Adrenal gland (tissue), 5 donors: ENCODE data around the gene FAM118B.

Experiments
- POLR2A ChIP-seq, 2 donors: fragments of 450-650 bp; IDR thresholded peaks; one replicate each; pipeline ENCODE4 v1.6.1; 2017; ENCODE audit warnings: antibody characterized with exemption in 2 of 2, mild to moderate bottlenecking in 2 of 2, moderate library complexity in 1 of 2
- TF ChIP-seq, protein P1 (sequence below), 6 experiments: fragments of 450-650 bp in 4 of 6; fragments of 200-600 bp in 2 of 6; sonication (generic) in 1 of 6; IDR thresholded peaks; 1 replicate in 5 of 6; 2 replicates in 1 of 6; pipeline versions ENCODE4 v1.5.1 to v1.8.0; 2016 to 2021; ENCODE audit warnings: antibody characterized with exemption in 6 of 6, mild to moderate bottlenecking in 2 of 6, moderate library complexity in 1 of 6
- donor health status: DM: no; HTN: no; CAD: no.

DNA sequence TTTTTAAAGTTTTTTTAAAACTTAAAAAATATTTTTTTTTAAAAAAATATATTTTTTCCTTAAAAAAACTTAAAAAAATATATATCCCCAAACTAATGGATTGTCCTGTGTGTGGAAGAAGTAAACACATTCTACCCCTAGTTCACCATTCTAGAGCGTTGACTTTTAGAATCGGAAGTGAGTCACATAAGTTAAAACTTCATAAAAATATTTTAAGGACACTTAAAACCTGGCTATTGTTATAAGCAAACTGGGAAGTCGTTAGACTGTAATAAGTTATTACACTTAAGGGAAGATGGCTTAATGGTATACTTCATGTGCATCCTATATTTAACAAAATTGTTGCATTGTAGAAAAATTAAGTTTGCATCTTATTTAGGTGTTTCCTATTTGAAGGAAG, 21.1 kb downstream of the FAM118B start:
- TF ChIP-seq, protein P1, sequence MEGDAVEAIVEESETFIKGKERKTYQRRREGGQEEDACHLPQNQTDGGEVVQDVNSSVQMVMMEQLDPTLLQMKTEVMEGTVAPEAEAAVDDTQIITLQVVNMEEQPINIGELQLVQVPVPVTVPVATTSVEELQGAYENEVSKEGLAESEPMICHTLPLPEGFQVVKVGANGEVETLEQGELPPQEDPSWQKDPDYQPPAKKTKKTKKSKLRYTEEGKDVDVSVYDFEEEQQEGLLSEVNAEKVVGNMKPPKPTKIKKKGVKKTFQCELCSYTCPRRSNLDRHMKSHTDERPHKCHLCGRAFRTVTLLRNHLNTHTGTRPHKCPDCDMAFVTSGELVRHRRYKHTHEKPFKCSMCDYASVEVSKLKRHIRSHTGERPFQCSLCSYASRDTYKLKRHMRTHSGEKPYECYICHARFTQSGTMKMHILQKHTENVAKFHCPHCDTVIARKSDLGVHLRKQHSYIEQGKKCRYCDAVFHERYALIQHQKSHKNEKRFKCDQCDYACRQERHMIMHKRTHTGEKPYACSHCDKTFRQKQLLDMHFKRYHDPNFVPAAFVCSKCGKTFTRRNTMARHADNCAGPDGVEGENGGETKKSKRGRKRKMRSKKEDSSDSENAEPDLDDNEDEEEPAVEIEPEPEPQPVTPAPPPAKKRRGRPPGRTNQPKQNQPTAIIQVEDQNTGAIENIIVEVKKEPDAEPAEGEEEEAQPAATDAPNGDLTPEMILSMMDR (IDR thresholded peaks at IDR 0.05) = no peak
- no peak for TF ChIP-seq POLR2A (IDR thresholded peaks at IDR 0.05)
